ENCODE data around the gene OCLN. TPM values are rescaled to one million over a fixed set of nuclear protein-coding genes. Genes with fewer than 3 reads are reported as not detected.

The OCLN gene
- 0.11 and 0.34 TPM in 2 replicates for total RNA-seq (2014; rRNA removed; shearing (Covaris generic))

GRCh38 chr5:69492391-69492922 lies at the start of gene OCLN:
TSS of gene OCLN (plus strand) at chr5:69492790. CDS start at chr5:69504245, 11,455 bp downstream.

GRCh38 chr5:69559908-69560330 lies 67.3 kb downstream of the OCLN start, which contains the start of gene GTF2H2C:
TSS of gene GTF2H2C (plus strand) at chr5:69560191. CDS start at chr5:69565133, 4,942 bp downstream.

Small RNAs within 50 kb of the gene (small RNA-seq; reads per million reads assigned to genes)
- gene RN7SL616P (not detected), gene RNU6-724P (not detected), gene RPS27P14 (not detected)

Other genes starting within 250 kb of the OCLN start
- gene CCDC125, start 160.0 kb upstream of the OCLN start, total RNA-seq (2014; rRNA removed; shearing (Covaris generic)), result 5.7 and 6.9 TPM in 2 replicates
- 44.2 and 79.7 TPM in 2 replicates for gene AK6, start 123.3 kb upstream of the OCLN start, total RNA-seq (2014; rRNA removed; shearing (Covaris generic))
- gene TAF9, start 123.3 kb upstream of the OCLN start, total RNA-seq (2014; rRNA removed; shearing (Covaris generic)), result 111 and 141 TPM in 2 replicates
- 17.7 and 25.7 TPM in 2 replicates for gene RAD17, start 123.0 kb upstream of the OCLN start, total RNA-seq (2014; rRNA removed; shearing (Covaris generic))
- 0.08 and 0.13 TPM in 2 replicates for gene MARVELD2, start 77.7 kb upstream of the OCLN start, total RNA-seq (2014; rRNA removed; shearing (Covaris generic))
- gene GTF2H2C, start 67.4 kb downstream of the OCLN start, total RNA-seq (2014; rRNA removed; shearing (Covaris generic)), result 41.1 and 49.4 TPM in 2 replicates